NT2/D1 (cell line): ENCODE data around the gene OR5A1.

Source experiments
- SUZ12 ChIP-seq: IDR thresholded peaks from 2 replicates; pipeline ENCODE4 v1.6.1; 2011; ENCODE audit not compliant: insufficient read length, insufficient read depth; ENCODE audit errors: extremely low read depth
- YY1 ChIP-seq: IDR thresholded peaks from 2 replicates; pipeline ENCODE4 v1.6.1; 2011; ENCODE audit not compliant: insufficient read length, insufficient read depth

GRCh38 chr11:59427068-59427382 is 9.2 kb upstream of the OR5A1 start:
- no peak for TF ChIP-seq YY1
- no peak for TF ChIP-seq SUZ12
